Mammary epithelial cell (primary cell): ENCODE measurements around the gene MT1G.

Experiments
- CTCF ChIP-seq, 2 donors: IDR thresholded peaks in 1 of 2; conservative IDR thresholded peaks in 1 of 2; 2 replicates each; pipeline ENCODE4 v1.5.1; 2011 to 2012; ENCODE audit warnings: inconsistent platforms in 2 of 2, low read length in 2 of 2, mild to moderate bottlenecking in 2 of 2, control low read depth in 1 of 2, low read depth in 1 of 2; ENCODE audit not compliant: insufficient read depth in 1 of 2; ENCODE audit errors: extremely low read depth in 1 of 2
- EZH2 ChIP-seq: IDR thresholded peaks from 2 replicates; pipeline ENCODE4 v1.6.1; 2012; ENCODE audit warnings: low read length, inconsistent platforms, borderline replicate concordance

- TF ChIP-seq CTCF (conservative IDR thresholded peaks at IDR 0.05 in 1 of 2, IDR thresholded peaks at IDR 0.05 in 1 of 2; ENCODE audit: extremely low read depth in 1 of 2, insufficient read depth in 1 of 2, low read depth in 1 of 2, low read length in 2 of 2), result no peak
- TF ChIP-seq EZH2, result no peak
Measured at GRCh38 chr16:56640076-56640475, 27.8 kb downstream of the MT1G start.
